ENCODE results near the gene MED22.
"Not testable (repeated sequence)": the region's sequence is repeated elsewhere in the genome, so short reads cannot be mapped to it uniquely, and the experiment has no call there.

The MED22 gene

GRCh38 chr9:133307301-133307700 lies 40.6 kb downstream of the MED22 start:
- DNase-seq (ENCODE audit: low spot score) (no peak), FAIRE-seq (no peak)

DNA sequence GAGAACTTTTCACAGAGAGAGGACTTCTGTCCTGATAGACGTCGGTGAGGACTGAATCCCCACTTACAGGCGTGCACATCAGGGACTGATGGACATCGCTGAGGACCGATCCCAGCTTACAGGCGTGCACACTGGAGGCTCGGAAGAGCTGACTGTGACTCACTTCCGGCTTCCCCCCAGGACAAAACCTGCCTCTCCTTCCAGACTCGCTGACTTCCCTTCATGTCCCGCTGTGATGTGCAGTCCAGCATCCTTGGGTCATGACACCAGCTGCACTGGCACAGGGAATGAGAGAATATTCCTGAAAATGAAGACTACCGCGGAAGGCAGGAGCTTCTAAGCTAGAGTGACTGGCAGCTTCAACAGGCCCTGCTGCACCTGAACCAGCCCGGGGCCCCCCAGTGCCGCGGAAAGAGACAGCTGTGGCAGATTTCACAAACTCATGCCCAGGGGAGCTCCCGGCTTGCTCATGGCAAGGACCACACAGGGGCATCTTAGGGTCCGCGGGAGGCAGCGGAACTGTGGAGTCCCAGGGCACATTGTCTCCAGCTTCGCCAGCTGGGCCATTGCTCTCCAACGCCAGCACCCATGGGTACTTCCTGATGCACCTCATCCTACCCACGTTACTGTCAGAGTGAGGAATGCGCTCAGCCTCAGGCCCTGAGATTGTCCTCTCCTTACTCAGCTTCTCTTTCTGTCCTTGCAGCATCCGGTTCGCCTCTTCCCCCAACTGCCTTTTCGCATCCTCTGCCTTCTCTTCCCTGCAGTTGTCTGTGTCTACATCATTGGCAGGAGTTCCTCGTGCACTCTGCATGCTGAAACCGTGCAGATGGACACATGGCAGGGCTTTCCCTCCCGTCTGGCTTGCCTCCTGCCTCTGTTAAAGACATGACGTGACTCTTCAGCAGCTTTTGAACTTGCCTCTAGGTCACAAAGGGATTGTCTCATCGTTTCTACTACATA lies 41.4 kb downstream of the MED22 start:
- peak; percentile 55 for DNase-seq (ENCODE audit: low spot score)
- no peak for FAIRE-seq

GRCh38 chr9:133305731-133306130 lies 42.2 kb downstream of the MED22 start:
- FAIRE-seq (no peak), DNase-seq (ENCODE audit: low spot score) (no peak)

DNA sequence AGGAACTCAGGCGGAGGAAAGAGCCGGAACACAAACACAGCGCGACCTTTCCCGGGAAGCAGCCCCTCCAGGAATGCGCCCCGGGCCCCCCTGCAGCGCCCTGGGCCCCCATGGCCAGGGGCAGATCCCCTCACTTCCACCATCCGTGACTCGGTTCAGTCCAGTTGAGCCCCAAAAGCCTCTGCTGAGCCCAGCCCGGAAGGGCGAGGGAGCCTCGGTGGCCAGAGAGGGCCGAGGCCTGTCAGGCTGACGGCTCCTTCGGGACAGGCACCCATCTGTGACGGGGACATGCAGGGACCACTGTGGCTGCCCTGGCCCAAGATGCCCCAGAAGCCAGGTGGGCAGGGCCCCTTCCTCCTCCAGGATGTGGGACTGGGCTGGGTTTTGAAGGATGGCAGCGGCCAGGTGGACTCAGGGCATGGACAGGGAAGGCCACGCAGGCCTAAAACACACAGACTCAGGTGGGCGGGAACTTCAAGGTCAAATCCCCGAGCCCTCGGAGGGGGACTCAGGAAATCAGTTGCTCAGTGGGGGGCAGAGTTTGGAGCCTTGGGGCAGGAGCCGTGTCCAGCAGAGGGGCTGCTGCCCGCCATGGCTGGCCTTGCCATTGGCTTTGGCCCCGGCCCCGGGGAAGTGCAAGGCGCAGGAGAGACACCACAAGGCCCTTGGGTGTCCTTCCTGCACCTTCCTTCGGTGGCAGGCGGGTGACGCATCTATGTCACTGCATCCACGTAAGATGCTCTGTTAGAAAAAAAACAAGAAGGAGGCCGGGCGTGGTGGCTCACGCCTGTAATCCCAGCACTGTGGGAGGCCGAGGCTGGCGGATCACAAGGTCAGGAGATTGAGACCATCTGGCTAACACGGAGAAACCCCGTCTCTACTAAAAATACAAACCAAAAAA lies 43.2 kb downstream of the MED22 start:
- no peak for FAIRE-seq
- DNase-seq (ENCODE audit: low spot score), result no peak

DNA sequence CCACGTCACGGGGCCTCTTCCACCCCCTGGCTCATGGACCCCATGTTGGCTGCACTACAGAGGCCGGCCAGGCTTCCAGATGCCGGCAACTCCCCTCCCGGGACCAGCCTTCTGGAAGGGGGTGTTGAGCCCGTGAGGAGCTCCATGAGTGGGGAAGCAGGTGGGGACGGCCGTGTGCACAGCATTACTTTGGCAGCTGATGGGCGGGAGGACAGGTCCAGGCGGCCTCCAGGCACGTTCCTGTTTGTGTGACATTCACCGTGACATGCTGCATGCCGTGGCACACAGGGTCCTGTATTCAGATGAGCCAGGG lies 43.8 kb downstream of the MED22 start:
- FAIRE-seq, result no peak
- DNase-seq (ENCODE audit: low spot score), result no peak

- no peak for DNase-seq (ENCODE audit: low spot score)
- no peak for FAIRE-seq
Observed at GRCh38 chr9:133303266-133304157, 44.4 kb downstream of the MED22 start.

DNA sequence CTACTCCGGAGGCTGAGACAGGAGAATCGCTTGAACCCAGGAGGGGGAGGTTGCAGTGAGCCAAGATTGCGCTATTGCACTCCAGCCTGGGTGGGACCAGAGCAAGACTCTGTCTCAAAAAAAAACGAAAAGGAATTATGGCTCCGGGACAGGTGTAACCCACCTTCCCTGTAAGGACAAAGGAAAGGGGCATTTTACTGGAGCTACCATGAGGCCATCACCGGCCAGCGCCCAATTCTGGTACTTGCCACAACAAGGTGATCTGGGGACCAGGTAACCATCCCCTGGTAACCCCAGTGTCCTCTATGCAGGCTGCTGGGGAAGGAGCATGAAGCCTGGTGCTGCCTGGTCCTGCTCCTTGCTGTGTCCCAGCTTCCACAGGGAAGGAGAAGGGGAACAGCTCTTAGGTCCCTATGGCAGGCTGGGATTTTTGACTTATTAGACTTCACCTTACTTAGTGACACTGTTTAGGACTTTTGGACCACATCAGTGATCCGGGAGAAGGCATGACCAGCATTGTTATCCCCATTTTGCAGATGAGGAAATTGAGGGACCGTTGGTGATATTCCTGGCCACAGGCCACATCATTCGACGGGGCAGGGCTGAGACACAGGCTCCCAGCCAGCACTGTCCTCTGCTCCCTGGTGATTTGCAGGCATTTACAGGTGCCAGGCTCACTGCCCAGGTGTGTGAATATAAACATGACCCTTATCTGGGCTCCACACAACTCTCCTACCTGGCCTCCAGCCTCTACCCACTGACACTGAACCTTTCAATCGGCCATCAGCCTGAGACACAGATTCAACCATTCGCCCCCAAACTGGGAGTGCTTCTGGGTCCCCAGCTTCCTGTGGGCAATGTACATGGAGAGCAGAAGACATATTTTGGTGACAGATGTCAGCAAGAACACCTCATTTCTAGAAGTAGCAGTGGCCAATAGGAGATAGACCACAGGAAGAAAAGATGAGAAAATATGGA lies 46.4 kb downstream of the MED22 start:
- no peak for FAIRE-seq
- no peak for DNase-seq (ENCODE audit: low spot score)

- not testable (repeated sequence) for FAIRE-seq; DNase-seq (ENCODE audit: low spot score)
Observed at GRCh38 chr9:133299996-133300395, 47.9 kb downstream of the MED22 start.

- DNase-seq (ENCODE audit: low spot score) (no peak), FAIRE-seq (no peak)
Observed at GRCh38 chr9:133294257-133294656, 53.7 kb downstream of the MED22 start.

GRCh38 chr9:133290751-133291302 lies 57.1 kb downstream of the MED22 start:
- FAIRE-seq, result no peak

More at GRCh38 chr9:133290751-133291302, 57.1 kb downstream of the MED22 start:
- no peak for DNase-seq (ENCODE audit: low spot score)
